ENCODE measurements around the gene WDR4.
A peak's percentile ranks its signal among the peaks of the same experiment; 100 is the strongest.
"Not testable (repeated sequence)": the region's sequence is repeated elsewhere in the genome, so short reads cannot be mapped to it uniquely, and the experiment has no call there.

WDR4 gene

DNA sequence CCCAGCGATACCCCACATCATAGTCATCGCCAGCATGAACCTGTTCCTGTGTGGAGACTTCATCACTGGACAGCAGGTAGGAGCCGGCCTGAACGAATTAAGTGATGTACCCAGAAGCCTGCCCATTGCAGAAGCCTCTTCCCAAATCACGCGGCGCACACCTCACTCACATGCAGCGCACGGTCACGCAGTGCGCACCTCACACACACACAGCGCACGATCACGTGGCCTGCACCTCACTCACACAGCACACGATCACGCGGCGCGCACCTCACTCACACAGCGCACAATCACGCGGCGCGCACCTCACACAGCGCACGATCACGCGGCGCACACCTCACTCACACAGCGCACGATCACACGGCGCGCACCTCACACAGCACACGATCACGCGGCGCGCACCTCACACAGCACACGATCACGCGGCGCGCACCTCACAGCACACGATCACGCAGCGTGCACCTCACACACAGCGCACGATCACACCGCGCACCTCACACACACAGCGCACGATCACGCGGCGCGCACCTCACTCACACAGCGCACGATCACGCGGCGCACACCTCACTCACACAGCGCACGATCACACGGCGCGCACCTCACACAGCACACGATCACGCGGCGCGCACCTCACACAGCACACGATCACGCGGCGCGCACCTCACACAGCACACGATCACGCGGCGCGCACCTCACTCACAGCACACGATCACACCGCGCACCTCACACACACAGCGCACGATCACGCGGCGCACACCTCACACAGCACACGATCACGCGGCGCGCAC, 31.0 kb downstream of the WDR4 start:
- not testable (repeated sequence) for H3K4me1 ChIP-seq (ENCODE audit: control insufficient read depth, insufficient read depth, low read length); H3K27me3 ChIP-seq (ENCODE audit: control insufficient read depth, insufficient read depth, low read length); H3K9ac ChIP-seq (ENCODE audit: low read length); H3K4me3 ChIP-seq (ENCODE audit: low read length); H3K27ac ChIP-seq (ENCODE audit: low read depth, low read length)
- H3K36me3 ChIP-seq (ENCODE audit: control insufficient read depth, insufficient read depth, low read length), result peaks cover 26% of the 10 kb centered on the region

DNA sequence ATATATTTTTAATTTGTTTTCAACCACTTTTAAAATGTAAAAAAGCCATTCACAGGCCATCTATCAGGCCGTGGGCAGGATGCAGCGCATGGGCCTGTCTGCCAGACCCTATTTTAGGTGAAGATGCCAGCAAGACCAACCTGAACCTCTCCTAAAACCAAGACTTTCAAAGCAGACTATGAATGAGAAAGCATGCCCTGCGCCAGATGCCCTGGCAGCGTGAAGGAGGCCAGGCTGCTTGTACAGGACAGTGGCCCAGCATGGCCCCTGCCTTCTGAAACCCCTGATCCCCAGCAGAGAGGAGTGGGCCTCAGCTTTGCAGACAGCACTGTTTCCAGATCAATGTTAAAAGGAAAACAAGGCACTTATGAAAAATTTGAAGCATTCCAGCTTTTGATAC, 31.6 kb downstream of the WDR4 start:
- H3K36me3 ChIP-seq (ENCODE audit: control insufficient read depth, insufficient read depth, low read length), result peaks cover 26% of the 10 kb centered on the region
- no peak overlapping the region for H3K27ac ChIP-seq (ENCODE audit: low read depth, low read length)
- H3K9ac ChIP-seq (ENCODE audit: low read length), result no peak overlapping the region
- H3K4me3 ChIP-seq (ENCODE audit: low read length), result no peak overlapping the region
- no peaks in the 10 kb centered on the region for H3K27me3 ChIP-seq (ENCODE audit: control insufficient read depth, insufficient read depth, low read length)
- peaks cover 2% of the 10 kb centered on the region for H3K4me1 ChIP-seq (ENCODE audit: control insufficient read depth, insufficient read depth, low read length)

DNA sequence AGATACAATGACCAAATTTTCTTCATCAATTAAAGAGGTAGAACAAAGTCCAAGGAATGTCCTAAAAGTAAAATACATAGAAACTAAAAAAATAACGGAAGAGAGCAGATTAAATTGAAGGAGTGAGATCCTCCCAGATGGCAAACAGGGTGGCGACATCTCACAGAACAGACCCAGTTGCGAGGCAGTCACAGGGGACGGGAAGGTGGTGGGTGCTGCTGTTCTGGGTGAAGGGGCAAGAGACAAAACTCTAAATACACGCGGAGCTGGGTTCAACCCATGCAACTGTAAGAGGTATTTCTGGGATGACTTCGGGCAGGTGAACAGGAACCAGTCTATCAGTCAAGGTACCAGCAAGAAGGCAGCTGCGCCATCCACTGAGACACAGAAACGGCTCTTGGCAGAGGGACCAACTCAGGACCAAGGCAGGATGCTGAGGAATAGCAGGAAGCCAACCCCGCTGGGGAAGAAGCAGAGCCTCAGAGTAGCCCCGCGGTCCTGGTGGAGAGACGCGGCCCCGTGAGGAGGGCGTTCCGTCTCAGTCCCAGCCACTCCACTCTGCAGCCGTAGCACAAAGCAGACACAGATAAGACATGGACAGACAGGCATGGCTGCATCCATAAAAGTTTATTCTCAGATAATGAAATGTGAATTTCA, 32.2 kb downstream of the WDR4 start:
- H3K4me3 ChIP-seq (ENCODE audit: low read length), result no peak overlapping the region
- peaks cover 2% of the 10 kb centered on the region for H3K4me1 ChIP-seq (ENCODE audit: control insufficient read depth, insufficient read depth, low read length)
- peaks cover 24% of the 10 kb centered on the region for H3K36me3 ChIP-seq (ENCODE audit: control insufficient read depth, insufficient read depth, low read length)
- no peaks in the 10 kb centered on the region for H3K27me3 ChIP-seq (ENCODE audit: control insufficient read depth, insufficient read depth, low read length)
- H3K9ac ChIP-seq (ENCODE audit: low read length), result no peak overlapping the region
- no peak overlapping the region for H3K27ac ChIP-seq (ENCODE audit: low read depth, low read length)

DNA sequence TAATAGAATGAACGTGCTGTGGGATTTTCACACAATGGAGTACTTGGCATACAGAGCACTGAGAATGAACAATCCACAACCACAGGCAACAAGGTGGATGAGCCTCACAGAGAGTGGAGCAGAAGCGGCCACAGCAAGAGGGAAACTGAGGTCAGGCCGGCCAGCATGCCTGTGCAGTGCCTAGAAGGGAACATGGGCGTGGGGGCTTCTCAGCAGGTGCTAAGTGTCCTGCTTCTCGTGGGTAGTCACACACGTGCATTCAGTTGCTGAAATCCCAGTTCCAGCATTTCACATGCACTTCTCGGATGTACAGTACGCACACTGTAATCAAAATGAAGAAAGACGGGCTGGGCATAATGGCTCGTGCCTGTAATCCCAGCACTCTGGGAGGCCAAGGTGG, 33.1 kb downstream of the WDR4 start:
- no peak overlapping the region for H3K9ac ChIP-seq (ENCODE audit: low read length)
- peaks cover 21% of the 10 kb centered on the region for H3K36me3 ChIP-seq (ENCODE audit: control insufficient read depth, insufficient read depth, low read length)
- H3K4me3 ChIP-seq (ENCODE audit: low read length), result no peak overlapping the region
- peaks cover 2% of the 10 kb centered on the region for H3K4me1 ChIP-seq (ENCODE audit: control insufficient read depth, insufficient read depth, low read length)
- H3K27me3 ChIP-seq (ENCODE audit: control insufficient read depth, insufficient read depth, low read length), result no peaks in the 10 kb centered on the region
- H3K27ac ChIP-seq (ENCODE audit: low read depth, low read length), result no peak overlapping the region

DNA sequence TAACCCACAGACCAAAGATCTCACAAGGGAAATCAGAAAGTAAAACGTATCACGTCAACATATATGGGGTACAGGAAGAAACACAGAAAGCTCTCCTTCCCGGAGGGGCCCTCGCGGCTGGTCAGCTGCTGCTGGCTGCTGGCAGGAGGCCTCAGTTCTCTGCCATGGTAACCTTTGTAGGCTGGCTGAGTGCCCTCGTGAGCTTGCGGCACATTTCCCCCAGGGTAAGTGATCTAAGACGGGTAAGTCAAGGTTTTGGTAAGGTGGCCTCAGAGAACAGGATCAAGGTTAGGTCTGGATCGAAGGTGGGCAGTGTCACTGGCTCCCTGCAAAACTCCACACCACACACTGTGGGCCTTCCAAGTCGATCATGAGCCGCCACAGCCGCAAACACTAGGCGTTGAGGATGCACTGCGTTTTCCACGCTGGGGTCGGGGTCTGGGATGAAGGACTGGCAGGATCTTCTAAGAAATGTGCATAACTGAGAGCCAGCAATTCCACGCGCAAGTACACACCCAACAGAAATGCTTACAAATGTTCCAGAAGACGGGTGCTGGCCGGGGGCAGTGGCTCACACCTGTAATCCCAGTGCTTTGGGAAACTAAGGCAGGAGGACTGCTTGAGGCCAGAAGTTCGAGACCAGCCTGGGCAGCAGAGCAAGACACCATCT, 33.9 kb downstream of the WDR4 start:
- no peak overlapping the region for H3K4me3 ChIP-seq (ENCODE audit: low read length)
- H3K36me3 ChIP-seq (ENCODE audit: control insufficient read depth, insufficient read depth, low read length), result peaks cover 22% of the 10 kb centered on the region
- H3K27ac ChIP-seq (ENCODE audit: low read depth, low read length), result peak overlapping the region; percentile 41
- peaks cover 2% of the 10 kb centered on the region for H3K4me1 ChIP-seq (ENCODE audit: control insufficient read depth, insufficient read depth, low read length)
- no peak overlapping the region for H3K9ac ChIP-seq (ENCODE audit: low read length)
- no peaks in the 10 kb centered on the region for H3K27me3 ChIP-seq (ENCODE audit: control insufficient read depth, insufficient read depth, low read length)

DNA sequence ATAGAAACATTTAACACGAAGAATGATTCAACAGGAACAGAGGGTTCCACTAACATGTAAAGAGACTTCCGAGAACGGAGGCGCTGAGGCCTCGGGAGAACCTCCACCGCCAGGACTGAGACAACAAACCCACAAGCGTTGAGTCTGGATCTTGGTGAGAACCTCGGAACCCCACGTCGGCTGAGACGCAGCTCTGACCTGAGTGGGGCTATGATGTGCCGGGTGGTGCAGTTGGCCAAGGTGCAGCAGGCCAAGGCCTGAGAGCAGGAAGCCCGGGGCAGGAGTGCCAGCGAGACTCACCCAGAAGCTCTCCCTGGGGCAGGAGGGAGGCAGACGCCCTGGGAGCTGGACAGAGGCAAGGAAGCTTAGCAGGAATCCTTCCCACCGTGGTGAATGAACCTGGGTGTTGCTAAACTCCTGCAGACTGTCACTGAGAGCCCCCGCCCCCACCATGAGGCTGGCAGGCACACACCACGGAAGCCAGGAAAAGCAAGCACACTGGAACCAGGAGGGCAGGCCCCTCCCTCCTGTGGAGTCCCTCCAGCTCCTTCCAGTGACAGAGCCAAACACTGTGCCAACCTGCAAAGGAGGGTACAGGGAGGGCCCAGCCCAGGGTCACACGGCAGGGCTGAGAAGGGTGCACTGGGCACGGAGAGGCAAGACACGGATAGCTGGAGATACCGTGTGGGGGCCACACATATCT, 34.8 kb downstream of the WDR4 start:
- Histone ChIP-seq H3K36me3 (ENCODE audit: control insufficient read depth, insufficient read depth, low read length) (peaks cover 20% of the 10 kb centered on the region), H3K27me3 (ENCODE audit: control insufficient read depth, insufficient read depth, low read length) (no peaks in the 10 kb centered on the region), H3K4me1 (ENCODE audit: control insufficient read depth, insufficient read depth, low read length) (peaks cover 2% of the 10 kb centered on the region), H3K9ac (ENCODE audit: low read length) (no peak overlapping the region), H3K4me3 (ENCODE audit: low read length) (no peak overlapping the region), H3K27ac (ENCODE audit: low read depth, low read length) (peak overlapping the region; percentile 41)

DNA sequence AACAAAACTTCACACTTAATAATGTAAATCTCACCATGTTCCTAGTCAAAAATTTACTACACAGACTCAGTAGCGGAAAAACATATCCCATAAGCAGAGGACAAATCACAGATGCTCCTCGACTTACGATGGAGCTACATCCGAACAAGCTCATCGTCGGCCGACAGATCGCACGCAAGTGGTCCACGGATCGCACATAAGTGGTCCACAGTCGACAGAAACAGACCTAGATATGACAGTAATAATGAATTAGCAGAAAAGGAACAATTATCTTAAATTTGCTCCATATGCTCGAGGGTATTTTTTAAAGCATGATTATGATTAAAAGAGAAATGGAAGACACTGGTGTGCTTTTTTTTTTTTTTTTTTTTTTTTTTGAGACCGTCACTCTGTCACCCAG, 36.3 kb downstream of the WDR4 start:
- Histone ChIP-seq H3K36me3 (ENCODE audit: control insufficient read depth, insufficient read depth, low read length) (peaks cover 13% of the 10 kb centered on the region), H3K4me3 (ENCODE audit: low read length) (no peak overlapping the region)

DNA sequence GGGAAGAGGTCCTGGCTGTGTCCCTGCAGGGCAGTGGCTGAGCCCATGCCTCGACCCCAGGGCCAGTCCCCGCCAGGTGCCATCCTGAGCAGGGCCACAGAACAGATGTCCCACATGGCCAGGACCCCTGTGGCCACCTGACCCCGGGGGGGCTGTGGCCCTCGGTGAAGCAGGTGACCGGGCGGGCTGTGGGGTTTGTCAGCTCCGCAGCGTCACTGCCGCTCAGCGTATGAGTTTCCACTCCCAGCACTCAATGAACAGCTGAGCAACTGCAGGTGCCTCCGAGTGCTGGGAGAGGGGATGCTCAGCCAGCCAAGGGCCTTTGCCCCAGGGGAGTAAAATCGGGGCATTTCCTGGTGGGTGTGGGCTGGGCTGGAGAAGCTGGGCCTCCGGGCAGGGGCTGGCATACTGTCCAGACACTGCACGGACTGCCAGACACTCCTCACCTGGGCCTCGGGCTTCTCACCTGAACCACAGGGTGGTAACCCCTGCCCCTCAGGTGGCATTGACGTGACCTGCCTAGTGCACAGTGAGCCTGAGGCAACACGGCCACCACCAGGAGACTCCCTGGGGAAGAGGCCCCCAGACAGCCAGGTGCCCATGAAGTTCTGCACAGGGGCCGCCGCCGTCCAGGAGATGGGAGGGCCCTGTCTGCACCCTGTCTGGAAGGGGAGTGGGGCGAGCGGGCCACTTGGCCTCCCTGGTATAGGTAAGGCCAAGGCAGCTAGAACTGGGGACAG, 37.3 kb downstream of the WDR4 start:
- not testable (repeated sequence) for H3K27ac ChIP-seq (ENCODE audit: low read depth, low read length); H3K27me3 ChIP-seq (ENCODE audit: control insufficient read depth, insufficient read depth, low read length); H3K4me3 ChIP-seq (ENCODE audit: low read length); H3K9ac ChIP-seq (ENCODE audit: low read length); H3K4me1 ChIP-seq (ENCODE audit: control insufficient read depth, insufficient read depth, low read length)
- peaks cover 13% of the 10 kb centered on the region for H3K36me3 ChIP-seq (ENCODE audit: control insufficient read depth, insufficient read depth, low read length)

More for the DNA sequence above, 36.3 kb downstream of the WDR4 start:
- Histone ChIP-seq H3K4me1 (ENCODE audit: control insufficient read depth, insufficient read depth, low read length) (peaks cover 2% of the 10 kb centered on the region), H3K27ac (ENCODE audit: low read depth, low read length) (no peak overlapping the region), H3K9ac (ENCODE audit: low read length) (no peak overlapping the region), H3K27me3 (ENCODE audit: control insufficient read depth, insufficient read depth, low read length) (no peaks in the 10 kb centered on the region)

DNA sequence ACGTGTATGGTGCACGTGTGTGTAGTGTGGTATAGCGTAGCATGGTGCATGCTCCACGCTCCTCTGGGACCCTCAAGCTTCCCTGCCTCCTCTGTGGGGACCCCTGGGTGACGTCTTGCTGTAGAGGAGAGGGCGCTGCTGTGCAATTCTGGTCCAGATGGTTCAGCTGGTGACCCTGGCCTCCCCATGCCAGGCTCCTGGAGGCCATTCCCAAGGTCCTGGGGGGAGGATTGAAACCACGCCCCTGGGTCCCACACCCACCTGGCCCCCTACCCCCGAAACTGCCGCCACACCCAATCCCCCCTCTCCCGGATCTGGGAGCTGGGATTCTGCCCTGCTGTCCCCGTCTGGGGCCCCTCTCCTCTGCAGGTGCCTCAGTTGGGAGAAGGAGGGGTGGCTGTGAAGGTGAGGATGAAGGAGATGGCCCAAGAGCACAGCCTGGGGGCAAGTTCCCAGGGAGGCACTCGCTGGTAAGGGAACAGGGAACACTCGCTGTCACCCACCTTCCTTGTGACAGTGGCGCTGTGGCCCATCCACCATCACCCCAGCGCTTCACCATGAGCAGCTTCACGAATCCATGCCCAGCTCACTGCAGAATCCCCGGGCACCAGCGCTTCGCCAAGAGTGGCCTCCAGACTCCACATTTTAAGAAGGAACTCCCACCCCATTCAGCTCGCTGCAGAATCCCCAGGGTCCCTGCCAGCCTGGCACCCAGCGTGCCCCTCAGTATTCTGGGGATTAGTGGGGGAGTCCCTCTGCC, 38.0 kb downstream of the WDR4 start:
- H3K27me3 ChIP-seq (ENCODE audit: control insufficient read depth, insufficient read depth, low read length), result no peaks in the 10 kb centered on the region
- no peak overlapping the region for H3K9ac ChIP-seq (ENCODE audit: low read length)
- H3K4me1 ChIP-seq (ENCODE audit: control insufficient read depth, insufficient read depth, low read length), result peaks cover 2% of the 10 kb centered on the region
- H3K27ac ChIP-seq (ENCODE audit: low read depth, low read length), result no peak overlapping the region
- peaks cover 12% of the 10 kb centered on the region for H3K36me3 ChIP-seq (ENCODE audit: control insufficient read depth, insufficient read depth, low read length)
- no peak overlapping the region for H3K4me3 ChIP-seq (ENCODE audit: low read length)

DNA sequence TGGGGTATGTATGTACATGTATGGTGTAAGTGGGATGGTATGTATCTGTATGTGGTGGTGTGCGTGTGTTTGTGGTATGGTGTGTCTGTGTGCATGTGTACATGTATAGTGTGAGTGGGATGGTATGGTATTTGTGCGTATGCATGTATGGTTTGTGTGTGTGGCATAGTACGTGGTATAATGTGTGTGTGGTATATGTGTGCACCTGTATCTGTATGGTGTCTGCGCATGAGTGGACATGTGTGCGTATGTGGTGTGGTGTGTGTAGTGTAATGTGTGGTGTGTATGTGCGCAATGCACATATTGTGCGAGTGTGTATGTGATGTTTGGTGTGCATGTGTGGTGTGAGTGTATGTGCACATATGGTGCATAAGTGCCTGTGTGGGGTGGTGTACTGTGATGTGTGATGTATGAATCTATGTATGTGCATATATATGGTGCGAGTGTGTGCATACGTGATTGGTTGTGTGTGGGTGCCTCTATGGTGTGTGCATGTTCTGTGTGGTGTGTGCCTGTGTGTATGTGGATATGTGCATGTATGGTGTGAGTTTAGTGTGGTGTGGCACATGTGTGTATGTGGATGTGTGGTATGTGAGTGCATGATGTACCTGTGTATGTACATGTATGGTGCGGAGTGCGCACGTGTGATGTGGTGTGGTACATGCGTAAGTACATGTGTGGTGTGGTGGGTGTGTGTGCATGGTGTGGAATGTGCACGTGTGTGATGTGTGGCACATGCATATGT, 38.8 kb downstream of the WDR4 start:
- peaks cover 2% of the 10 kb centered on the region for H3K4me1 ChIP-seq (ENCODE audit: control insufficient read depth, insufficient read depth, low read length)
- no peak overlapping the region for H3K9ac ChIP-seq (ENCODE audit: low read length)
- H3K36me3 ChIP-seq (ENCODE audit: control insufficient read depth, insufficient read depth, low read length), result peaks cover 9% of the 10 kb centered on the region
- H3K27ac ChIP-seq (ENCODE audit: low read depth, low read length), result no peak overlapping the region
- no peak overlapping the region for H3K4me3 ChIP-seq (ENCODE audit: low read length)
- no peaks in the 10 kb centered on the region for H3K27me3 ChIP-seq (ENCODE audit: control insufficient read depth, insufficient read depth, low read length)
